GM21360 (cell line): Measurements from ENCODE around the gene ZMIZ1.

Source experiments
- ATAC-seq: cut with Tn5 transposase; IDR thresholded peaks from one replicate; pipeline ENCODE4 v1.9.1; 2021; ENCODE audit warnings: mild to moderate bottlenecking, moderate library complexity; ENCODE audit not compliant: unreplicated experiment

The ZMIZ1 gene

GRCh38 chr10:79068562-79069324 lies at the start of gene ZMIZ1:
TSS of gene ZMIZ1 (plus strand) at chr10:79068966. CDS start at chr10:79201633, 132,667 bp downstream.
- peak; percentile 50 for ATAC-seq

GRCh38 chr10:79019441-79020014 lies 49.2 kb upstream of the ZMIZ1 start:
- ATAC-seq: no peak

- ATAC-seq: no peak
These were observed 48.7 kb upstream of the ZMIZ1 start for GRCh38 chr10:79020015-79020491.

- ATAC-seq: no peak
These were observed 48.2 kb upstream of the ZMIZ1 start for GRCh38 chr10:79020605-79021004.

- ATAC-seq: no peak
These were observed 47.3 kb upstream of the ZMIZ1 start for GRCh38 chr10:79021331-79021907.

- no peak for ATAC-seq
These were observed 46.7 kb upstream of the ZMIZ1 start for GRCh38 chr10:79021948-79022499.

- peak; percentile 4 for ATAC-seq
These were observed 46.1 kb upstream of the ZMIZ1 start for GRCh38 chr10:79022565-79023230.

GRCh38 chr10:79023240-79024162 lies 45.3 kb upstream of the ZMIZ1 start:
- peak; percentile 79 for ATAC-seq

- ATAC-seq: no peak
These were observed 44.5 kb upstream of the ZMIZ1 start for GRCh38 chr10:79024296-79024695.

GRCh38 chr10:79024720-79025198 lies 44.0 kb upstream of the ZMIZ1 start:
- no peak for ATAC-seq

GRCh38 chr10:79025199-79025832 lies 43.5 kb upstream of the ZMIZ1 start:
- no peak for ATAC-seq

GRCh38 chr10:79026341-79026761 lies 42.4 kb upstream of the ZMIZ1 start:
- ATAC-seq: no peak

GRCh38 chr10:79026806-79027146 lies 42.0 kb upstream of the ZMIZ1 start:
- no peak for ATAC-seq

GRCh38 chr10:79027147-79028055 lies 41.4 kb upstream of the ZMIZ1 start:
- no peak for ATAC-seq

GRCh38 chr10:79028056-79028430 lies 40.7 kb upstream of the ZMIZ1 start:
- no peak for ATAC-seq

GRCh38 chr10:79028451-79029010 lies 40.2 kb upstream of the ZMIZ1 start:
- ATAC-seq: no peak

GRCh38 chr10:79029478-79030390 lies 39.0 kb upstream of the ZMIZ1 start:
- no peak for ATAC-seq
